ENCODE results near the gene EDC4. TPM values are rescaled to one million over a fixed set of nuclear protein-coding genes. Genes with fewer than 3 reads are reported as not detected.

Gene EDC4
- total RNA-seq, 2 experiments from 2014 or later: 114 to 128 TPM

DNA sequence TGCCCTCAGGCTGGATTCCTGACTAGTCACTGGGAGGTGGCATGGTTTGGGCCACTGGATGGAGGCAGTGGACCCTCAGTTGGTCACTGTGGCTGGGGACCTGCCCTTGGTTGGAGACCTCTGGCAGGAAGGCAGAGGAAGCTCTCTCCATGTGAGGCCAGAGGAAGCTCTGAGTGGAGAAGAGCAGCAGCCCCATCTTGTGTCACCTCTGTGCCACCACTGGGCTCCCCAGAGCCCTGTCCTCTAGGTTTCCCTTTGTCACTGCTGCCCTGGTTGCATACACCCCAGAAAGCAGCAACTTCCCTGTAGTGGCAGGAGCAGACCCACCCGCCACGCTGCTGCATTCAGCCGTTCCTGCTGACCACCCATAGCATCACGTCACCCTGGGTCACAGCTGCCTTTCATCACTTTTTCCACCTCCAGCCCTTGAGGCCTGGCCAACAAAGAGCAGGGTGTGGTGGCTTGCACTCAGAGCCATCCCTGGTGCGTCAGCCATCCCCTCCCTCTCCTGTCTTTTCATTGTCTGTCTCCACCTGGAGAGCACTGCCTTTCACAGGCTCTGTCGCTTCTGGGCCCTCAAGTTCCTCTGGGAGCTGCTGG, 46.9 kb downstream of the EDC4 start:
- ChIA-PET POLR2A (no interaction called here), CTCF (interaction anchor here (0.5 to 3.3 kb wide), 9 partner anchors 9 to 150 kb away, joined by 3 to 12 read pairs (median 3); no protein-coding TSS in a partner anchor)
- H3K4me1 Mint-ChIP-seq: peaks cover 24% of the 10 kb centered on the region
- no peaks in the 10 kb centered on the region for H3K9me3 Mint-ChIP-seq
- H3K27me3 Mint-ChIP-seq: no peaks in the 10 kb centered on the region
- no peak overlapping the region for H3K4me3 Mint-ChIP-seq
- no peak overlapping the region for H3K27ac Mint-ChIP-seq
- no peak for DNase-seq
- no peaks in the 10 kb centered on the region for H3K36me3 Mint-ChIP-seq (ENCODE audit: low read depth)

DNA sequence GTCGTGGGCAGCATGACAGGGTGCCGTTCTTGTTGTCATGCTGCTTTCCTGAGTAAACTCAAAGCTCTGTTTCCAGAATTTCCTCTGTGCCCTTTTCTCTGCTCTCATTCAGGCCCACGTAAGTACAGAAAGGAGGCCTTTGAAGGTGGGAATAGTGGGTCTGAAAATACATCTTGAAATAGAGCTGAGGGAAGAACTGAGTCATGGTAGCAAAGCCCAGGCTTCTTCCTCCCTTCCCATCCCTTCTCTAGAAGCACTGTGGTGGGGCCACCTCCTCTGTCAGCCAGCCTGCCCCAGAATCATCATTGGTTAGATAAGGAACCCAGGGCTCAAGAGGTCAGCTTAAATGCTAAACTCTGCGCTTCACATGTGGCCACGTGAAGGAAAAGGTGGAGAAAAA, 49.4 kb downstream of the EDC4 start:
- Mint-ChIP-seq H3K27me3 (no peaks in the 10 kb centered on the region), H3K4me1 (peaks cover 14% of the 10 kb centered on the region), H3K4me3 (no peak overlapping the region), H3K9me3 (no peaks in the 10 kb centered on the region), H3K27ac (peak overlapping the region; percentile 65), H3K36me3 (ENCODE audit: low read depth) (no peaks in the 10 kb centered on the region)
- POLR2A ChIA-PET: no interaction called here
- CTCF ChIA-PET: interaction anchor here (0.6 to 1.0 kb wide), 3 partner anchors 39 to 106 kb away, joined by 3 to 4 read pairs (median 4); no protein-coding TSS in a partner anchor
- no peak for DNase-seq

DNA sequence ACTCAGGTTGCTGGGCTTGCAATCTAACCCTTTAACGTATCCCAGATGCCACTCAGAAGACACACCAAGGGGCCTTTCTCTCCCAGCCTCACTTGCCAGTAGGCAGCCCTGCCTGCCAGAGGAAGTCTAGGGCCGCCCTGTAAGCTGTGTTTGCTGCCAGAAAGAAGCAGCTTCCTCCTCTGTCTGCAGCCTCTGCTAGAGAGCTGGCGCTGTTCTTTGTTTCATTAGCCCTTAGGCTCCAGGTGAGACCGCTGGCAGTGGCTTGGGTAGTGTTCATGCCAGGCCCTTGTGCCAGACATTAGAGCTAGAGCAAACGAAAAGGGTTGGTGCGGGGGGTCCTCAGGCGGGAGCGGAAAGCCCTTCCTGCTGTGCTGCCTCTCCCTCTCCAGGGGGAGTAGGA, 49.9 kb downstream of the EDC4 start:
- Mint-ChIP-seq H3K27ac (peak overlapping the region; percentile 65), H3K9me3 (no peaks in the 10 kb centered on the region), H3K4me1 (peaks cover 9% of the 10 kb centered on the region), H3K27me3 (no peaks in the 10 kb centered on the region), H3K4me3 (no peak overlapping the region), H3K36me3 (ENCODE audit: low read depth) (no peaks in the 10 kb centered on the region)
- POLR2A ChIA-PET: no interaction called here
- CTCF ChIA-PET: interaction anchor here (0.6 to 1.0 kb wide), 2 partner anchors 39 to 98 kb away, joined by 3 to 4 read pairs; no protein-coding TSS in a partner anchor
- DNase-seq: no peak

DNA sequence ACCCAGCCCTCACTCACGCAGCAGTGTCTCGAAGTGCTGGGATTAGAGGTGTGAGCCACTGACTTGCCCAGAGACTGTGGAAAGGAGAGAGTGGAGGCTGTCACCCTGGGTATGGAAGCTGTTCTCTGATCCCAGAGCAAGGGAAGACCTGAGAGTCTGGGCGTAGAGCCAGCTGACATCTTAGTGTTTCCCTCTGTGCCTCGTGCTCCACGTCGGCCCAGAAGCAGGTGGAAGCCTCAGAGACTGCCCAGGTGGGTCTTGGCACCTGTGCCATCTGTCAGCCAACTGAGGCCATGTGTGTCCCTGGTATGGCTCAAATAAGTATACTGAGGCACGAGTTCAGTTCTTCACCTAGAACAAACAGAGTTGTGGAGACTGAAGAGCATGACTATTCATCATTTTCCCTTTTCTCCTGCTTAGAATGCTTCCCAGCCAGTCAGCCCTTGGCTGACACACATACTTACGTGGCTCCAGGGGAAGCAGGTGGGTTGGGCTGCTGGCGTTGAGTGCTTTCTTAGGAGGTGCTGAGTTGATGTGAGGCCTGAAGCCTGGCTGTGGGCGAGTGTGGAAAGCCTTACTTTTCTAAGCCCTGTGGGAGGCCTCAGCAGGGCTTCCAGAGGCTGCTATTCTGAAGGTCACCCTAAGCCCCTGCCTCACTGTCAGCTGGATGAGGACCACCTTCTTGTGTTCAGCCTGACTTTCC, 50.7 kb downstream of the EDC4 start:
- CTCF ChIA-PET: interaction anchor here (1.0 to 1.4 kb wide), 4 partner anchors 11 to 40 kb away, joined by 3 to 11 read pairs (median 4); partner anchors contain the start of genes NRN1L and PSKH1
- DNase-seq: no peak
- Mint-ChIP-seq H3K27me3 (no peaks in the 10 kb centered on the region), H3K27ac (no peak overlapping the region), H3K4me3 (no peak overlapping the region), H3K36me3 (ENCODE audit: low read depth) (peaks cover 3% of the 10 kb centered on the region), H3K9me3 (no peaks in the 10 kb centered on the region), H3K4me1 (peaks cover 6% of the 10 kb centered on the region)
- POLR2A ChIA-PET: no interaction called here

DNA sequence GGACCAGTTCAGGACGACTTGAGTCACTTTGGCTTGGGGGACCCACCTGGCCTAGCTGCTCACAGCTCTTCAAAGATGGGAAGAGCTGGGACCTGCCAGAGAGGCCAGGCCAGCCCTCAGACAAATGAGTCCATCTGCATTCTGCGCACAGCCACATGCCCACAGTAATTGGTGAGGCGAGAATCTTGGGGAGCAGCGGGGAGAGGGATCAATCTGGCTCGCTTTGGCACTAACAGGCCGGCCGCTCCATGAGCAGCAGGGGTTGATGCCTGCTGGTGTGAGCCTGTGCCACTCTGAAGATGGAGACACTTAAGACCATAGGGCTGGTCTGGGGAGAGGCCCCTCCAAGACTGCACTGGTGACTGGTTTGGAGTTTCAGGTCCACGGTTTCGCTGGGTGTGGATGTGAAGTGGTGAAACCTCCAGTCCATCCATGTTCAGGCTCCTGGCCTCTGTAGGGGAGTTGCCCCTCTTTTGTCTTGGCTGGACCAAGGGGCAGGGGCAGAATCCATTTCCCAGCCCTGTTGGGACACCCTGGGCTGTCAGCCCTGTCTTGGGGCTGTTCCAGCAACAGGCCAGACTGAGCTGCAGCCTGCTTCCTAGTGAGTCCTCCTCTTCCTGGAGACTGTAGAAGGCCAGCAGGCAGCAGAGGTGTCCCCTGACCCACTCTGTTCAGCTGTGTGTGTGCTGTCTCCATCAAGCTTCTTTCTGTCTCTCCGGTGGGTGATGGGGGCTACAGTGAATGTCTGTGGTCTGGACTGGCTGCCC, 51.5 kb downstream of the EDC4 start:
- peaks cover 6% of the 10 kb centered on the region for H3K4me1 Mint-ChIP-seq
- CTCF ChIA-PET: interaction anchor here (0.6 to 3.7 kb wide), 11 partner anchors 10 to 115 kb away, joined by 3 to 13 read pairs (median 4); partner anchors contain the start of genes NRN1L and PSKH1

DNA sequence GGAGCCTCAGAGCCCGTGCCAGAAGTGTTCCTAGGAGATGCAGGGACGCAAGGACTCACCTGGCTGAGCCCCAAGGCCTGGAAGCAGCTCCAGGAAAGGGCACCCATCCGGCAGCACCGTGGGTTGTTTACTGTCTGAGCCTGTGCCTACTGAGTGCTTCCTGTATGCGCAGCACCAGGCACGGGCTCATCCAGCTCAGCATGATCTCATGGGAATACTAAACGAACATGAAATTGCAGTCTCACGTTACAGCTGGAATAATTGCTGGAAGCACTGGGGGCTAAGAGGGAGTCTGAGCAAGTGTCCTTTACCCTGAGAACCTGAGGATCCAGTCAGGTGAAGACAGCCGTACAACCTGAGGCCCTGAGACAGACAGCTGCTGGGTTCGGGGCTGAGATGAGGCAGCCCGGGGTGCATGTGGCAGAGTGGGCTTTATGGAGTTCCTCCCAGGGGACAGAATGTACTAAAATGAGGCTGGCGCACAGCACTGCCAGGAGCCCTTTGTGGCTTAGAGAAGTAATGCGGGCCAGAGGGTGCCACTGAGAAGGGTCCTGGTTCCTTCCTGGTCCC, 53.4 kb downstream of the EDC4 start:
- no peak for DNase-seq
- no peaks in the 10 kb centered on the region for H3K27me3 Mint-ChIP-seq
- no peak overlapping the region for H3K4me3 Mint-ChIP-seq
- ChIA-PET CTCF (interaction anchor here (0.5 to 3.7 kb wide), 4 partner anchors 39 to 110 kb away, joined by 3 to 13 read pairs (median 4); no protein-coding TSS in a partner anchor), POLR2A (no interaction called here)
- peaks cover 6% of the 10 kb centered on the region for H3K4me1 Mint-ChIP-seq
- H3K36me3 Mint-ChIP-seq (ENCODE audit: low read depth): peaks cover 9% of the 10 kb centered on the region
- no peaks in the 10 kb centered on the region for H3K9me3 Mint-ChIP-seq
- H3K27ac Mint-ChIP-seq: no peak overlapping the region

More for the DNA sequence above, 51.5 kb downstream of the EDC4 start:
- H3K4me3 Mint-ChIP-seq: no peak overlapping the region
- POLR2A ChIA-PET: interaction anchor here (0.7 kb wide), 1 partner anchor 105 kb away, joined by 3 read pairs; no protein-coding TSS in a partner anchor
- H3K27ac Mint-ChIP-seq: peak overlapping the region; percentile 19
- no peaks in the 10 kb centered on the region for H3K9me3 Mint-ChIP-seq
- no peaks in the 10 kb centered on the region for H3K27me3 Mint-ChIP-seq
- DNase-seq: no peak
- peaks cover 4% of the 10 kb centered on the region for H3K36me3 Mint-ChIP-seq (ENCODE audit: low read depth)

DNA sequence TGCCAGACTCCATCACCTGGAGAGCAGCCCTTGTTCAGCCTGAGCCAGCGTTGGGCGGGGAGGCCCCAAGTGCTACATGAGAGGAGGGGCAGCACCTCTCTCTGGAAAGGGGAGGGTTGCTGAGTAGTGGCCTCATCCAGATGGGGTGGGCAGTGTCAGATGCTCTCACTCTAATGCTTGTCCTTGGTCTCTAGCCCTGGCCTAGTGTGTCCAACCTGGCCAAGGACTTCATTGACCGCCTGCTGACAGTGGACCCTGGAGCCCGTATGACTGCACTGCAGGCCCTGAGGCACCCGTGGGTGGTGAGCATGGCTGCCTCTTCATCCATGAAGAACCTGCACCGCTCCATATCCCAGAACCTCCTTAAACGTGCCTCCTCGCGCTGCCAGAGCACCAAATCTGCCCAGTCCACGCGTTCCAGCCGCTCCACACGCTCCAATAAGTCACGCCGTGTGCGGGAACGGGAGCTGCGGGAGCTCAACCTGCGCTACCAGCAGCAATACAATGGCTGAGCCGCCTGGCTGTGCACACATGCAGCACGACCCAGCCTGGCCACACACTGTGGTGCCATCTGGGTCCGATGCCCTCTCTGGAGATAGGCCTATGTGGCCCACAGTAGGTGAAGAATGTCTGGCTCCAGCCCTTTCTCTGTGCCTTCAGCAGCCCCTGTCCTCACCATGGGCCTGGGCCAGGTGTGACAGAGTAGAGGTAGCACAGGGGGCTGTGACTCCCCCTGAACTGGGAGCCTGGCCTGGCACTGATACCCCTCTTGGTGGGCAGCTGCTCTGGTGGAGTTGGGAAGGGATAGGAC, 54.5 kb downstream of the EDC4 start:
- H3K4me1 Mint-ChIP-seq: peaks cover under 1% of the 10 kb centered on the region
- no peak overlapping the region for H3K4me3 Mint-ChIP-seq
- ChIA-PET POLR2A (no interaction called here), CTCF (interaction anchor here (0.7 to 3.7 kb wide), 10 partner anchors 9 to 406 kb away, joined by 3 to 13 read pairs (median 4); no protein-coding TSS in a partner anchor)
- peaks cover 14% of the 10 kb centered on the region for H3K36me3 Mint-ChIP-seq (ENCODE audit: low read depth)
- H3K27ac Mint-ChIP-seq: no peak overlapping the region
- H3K9me3 Mint-ChIP-seq: no peaks in the 10 kb centered on the region
- no peak for DNase-seq
- H3K27me3 Mint-ChIP-seq: no peaks in the 10 kb centered on the region

DNA sequence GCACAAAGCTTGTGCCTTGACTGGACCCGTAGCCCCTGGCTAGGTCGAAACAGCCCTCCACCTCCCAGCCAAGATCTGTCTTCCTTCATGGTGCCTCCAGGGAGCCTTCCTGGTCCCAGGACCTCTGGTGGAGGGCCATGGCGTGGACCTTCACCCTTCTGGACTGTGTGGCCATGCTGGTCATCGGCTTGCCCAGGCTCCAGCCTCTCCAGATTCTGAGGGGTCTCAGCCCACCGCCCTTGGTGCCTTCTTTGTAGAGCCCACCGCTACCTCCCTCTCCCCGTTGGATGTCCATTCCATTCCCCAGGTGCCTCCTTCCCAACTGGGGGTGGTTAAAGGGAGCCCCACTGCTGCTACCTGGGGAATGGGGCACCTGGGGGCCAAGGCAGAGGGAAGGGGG, 55.3 kb downstream of the EDC4 start:
- H3K27me3 Mint-ChIP-seq: no peaks in the 10 kb centered on the region
- ChIA-PET CTCF (interaction anchor here (0.7 to 2.3 kb wide), 17 partner anchors 10 to 407 kb away, joined by 3 to 8 read pairs (median 4); partner anchors contain the start of gene LCAT), POLR2A (no interaction called here)
- no peaks in the 10 kb centered on the region for H3K4me1 Mint-ChIP-seq
- DNase-seq: no peak
- no peaks in the 10 kb centered on the region for H3K9me3 Mint-ChIP-seq
- peak overlapping the region; percentile 60 for H3K27ac Mint-ChIP-seq
- H3K4me3 Mint-ChIP-seq: no peak overlapping the region
- peaks cover 17% of the 10 kb centered on the region for H3K36me3 Mint-ChIP-seq (ENCODE audit: low read depth)

DNA sequence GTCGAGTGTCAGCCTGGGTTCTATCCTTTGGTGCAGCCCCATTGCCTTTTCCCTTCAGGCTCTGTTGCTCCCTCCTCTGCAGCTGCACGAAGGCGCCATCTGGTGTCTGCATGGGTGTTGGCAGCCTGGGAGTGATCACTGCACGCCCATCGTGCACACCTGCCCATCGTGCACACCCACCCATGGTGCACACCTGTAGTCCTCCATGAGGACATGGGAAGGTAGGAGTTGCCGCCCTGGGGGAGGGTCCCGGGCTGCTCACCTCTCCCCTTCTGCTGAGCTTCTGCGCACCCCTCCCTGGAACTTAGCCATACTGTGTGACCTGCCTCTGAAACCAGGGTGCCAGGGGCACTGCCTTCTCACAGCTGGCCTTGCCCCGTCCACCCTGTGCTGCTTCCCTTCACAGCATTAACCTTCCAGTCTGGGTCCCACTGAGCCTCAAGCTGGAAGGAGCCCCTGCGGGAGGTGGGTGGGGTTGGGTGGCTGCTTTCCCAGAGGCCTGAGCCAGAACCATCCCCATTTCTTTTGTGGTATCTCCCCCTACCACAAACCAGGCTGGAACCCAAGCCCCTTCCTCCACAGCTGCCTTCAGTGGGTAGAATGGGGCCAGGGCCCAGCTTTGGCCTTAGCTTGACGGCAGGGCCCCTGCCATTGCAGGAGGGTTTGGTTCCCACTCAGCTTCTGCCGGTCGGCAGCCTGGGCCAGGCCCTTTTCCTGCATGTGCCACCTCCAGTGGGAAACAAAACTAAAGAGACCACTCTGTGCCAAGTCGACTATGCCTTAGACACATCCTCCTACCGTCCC, 55.9 kb downstream of the EDC4 start:
- Mint-ChIP-seq H3K27ac (peak overlapping the region; percentile 60), H3K4me1 (peaks cover 2% of the 10 kb centered on the region), H3K36me3 (ENCODE audit: low read depth) (peaks cover 20% of the 10 kb centered on the region), H3K9me3 (no peaks in the 10 kb centered on the region), H3K4me3 (no peak overlapping the region), H3K27me3 (no peaks in the 10 kb centered on the region)
- ChIA-PET POLR2A (no interaction called here), CTCF (interaction anchor here (0.7 to 2.3 kb wide), 18 partner anchors 10 to 408 kb away, joined by 3 to 8 read pairs (median 4); partner anchors contain the start of gene LCAT)
- peak; percentile 84 for DNase-seq

DNA sequence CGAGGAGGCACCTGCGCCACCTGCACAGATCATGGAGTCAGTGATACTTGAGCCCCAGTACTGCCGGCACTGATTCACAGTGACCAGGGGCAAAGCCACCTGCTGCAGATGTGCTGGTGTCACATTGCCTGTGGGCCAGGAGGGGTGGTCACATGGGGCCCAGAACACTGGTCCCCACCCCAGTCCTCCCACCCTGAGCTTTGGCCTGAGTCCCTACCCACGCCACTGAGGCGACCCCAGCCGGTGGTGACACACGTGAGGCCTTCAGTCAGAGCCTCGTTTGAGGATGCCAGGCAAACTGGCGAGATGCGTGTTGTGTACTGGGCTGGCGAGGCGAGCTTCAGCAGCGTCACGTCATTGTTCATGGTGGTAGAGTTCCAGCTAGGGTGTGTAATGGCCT, 57.3 kb downstream of the EDC4 start:
- Mint-ChIP-seq H3K27me3 (no peaks in the 10 kb centered on the region), H3K4me1 (peaks cover 16% of the 10 kb centered on the region), H3K27ac (no peak overlapping the region), H3K36me3 (ENCODE audit: low read depth) (peaks cover 35% of the 10 kb centered on the region), H3K4me3 (no peak overlapping the region), H3K9me3 (no peaks in the 10 kb centered on the region)
- POLR2A ChIA-PET: interaction anchor here (1.0 kb wide), 1 partner anchor 46 kb away, joined by 3 read pairs; no protein-coding TSS in a partner anchor
- no peak for DNase-seq
- CTCF ChIA-PET: interaction anchor here (1.2 to 2.3 kb wide), 2 partner anchors 19 to 46 kb away, joined by 3 to 8 read pairs; partner anchors contain the start of gene NRN1L

DNA sequence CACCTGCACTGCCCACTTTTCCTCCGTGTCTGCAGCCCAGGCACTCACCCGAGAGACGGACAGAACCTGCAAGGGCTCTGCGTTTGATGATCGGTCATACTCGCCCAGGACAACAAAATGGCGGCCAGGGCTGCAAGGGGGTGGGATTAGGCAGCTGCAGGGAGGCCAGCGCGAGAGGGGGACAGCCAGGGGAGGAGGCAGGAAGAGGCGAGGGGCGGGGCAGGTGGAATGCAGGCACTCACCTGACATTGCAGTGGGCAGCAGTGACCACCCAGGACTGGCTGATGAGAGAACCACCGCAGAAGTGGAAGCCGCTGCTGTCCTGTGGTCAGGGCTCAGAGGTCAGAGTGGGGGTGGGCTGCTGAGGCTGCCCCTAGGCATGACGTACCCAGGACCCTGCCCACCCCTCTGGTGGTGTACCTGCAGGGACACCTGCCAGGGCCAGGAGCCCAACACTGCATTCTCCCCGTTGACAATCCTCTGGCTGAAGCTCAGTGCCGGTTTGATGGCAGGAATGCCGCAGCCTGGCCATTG, 57.9 kb downstream of the EDC4 start:
- no peak for DNase-seq
- Mint-ChIP-seq H3K4me3 (no peak overlapping the region), H3K36me3 (ENCODE audit: low read depth) (peaks cover 40% of the 10 kb centered on the region), H3K27ac (no peak overlapping the region), H3K4me1 (peaks cover 20% of the 10 kb centered on the region), H3K9me3 (no peaks in the 10 kb centered on the region), H3K27me3 (no peaks in the 10 kb centered on the region)
- ChIA-PET CTCF (interaction anchor here (0.6 to 1.2 kb wide), 6 partner anchors 13 to 263 kb away, joined by 3 to 6 read pairs (median 3); partner anchors contain the start of gene NRN1L), POLR2A (interaction anchor here (1.0 kb wide), 1 partner anchor 47 kb away, joined by 3 read pairs; no protein-coding TSS in a partner anchor)
